Sigmoid colon (tissue), 4 donors: ENCODE data around the gene MEMO1.

Source experiments
- EP300 ChIP-seq, 4 donors: sonication (generic); formaldehyde crosslinking; IDR thresholded peaks; one replicate each; pipeline ENCODE4 v1.6.1; 2017; ENCODE audit warnings: antibody characterized with exemption in 4 of 4
- POLR2A ChIP-seq, 2 donors: fragments of 450-650 bp; IDR thresholded peaks; one replicate each; pipeline ENCODE4 v1.6.1; 2016; ENCODE audit warnings: antibody characterized with exemption in 2 of 2, mild to moderate bottlenecking in 2 of 2, moderate library complexity in 2 of 2
- TF ChIP-seq, protein P1 (sequence below), 4 experiments: fragments of 450-650 bp in 3 of 4; fragments of 200-600 bp in 1 of 4; IDR thresholded peaks; one replicate each; pipeline ENCODE4 v1.5.1; 2016 to 2019; ENCODE audit warnings: antibody characterized with exemption in 4 of 4, mild to moderate bottlenecking in 3 of 4, moderate library complexity in 2 of 4

DNA sequence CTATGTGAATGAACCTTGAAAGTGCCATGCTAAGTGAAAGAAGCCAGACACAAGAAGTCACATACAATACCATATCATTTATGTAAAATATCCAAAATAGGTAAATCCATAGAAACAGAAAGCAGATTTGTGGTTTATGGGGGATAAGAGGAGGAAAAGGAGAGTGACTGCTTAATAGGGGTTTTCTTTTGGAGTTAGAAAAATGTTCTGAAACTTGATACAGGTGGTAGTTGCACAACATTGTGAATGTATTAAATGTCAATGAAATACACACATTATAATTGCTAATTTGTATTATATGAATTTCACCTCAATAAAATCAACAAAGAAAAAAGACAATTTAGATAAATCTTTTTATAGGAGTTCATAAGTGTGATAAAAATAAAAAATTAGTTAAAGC lies 37.1 kb downstream of the MEMO1 start:
- TF ChIP-seq, protein P1, sequence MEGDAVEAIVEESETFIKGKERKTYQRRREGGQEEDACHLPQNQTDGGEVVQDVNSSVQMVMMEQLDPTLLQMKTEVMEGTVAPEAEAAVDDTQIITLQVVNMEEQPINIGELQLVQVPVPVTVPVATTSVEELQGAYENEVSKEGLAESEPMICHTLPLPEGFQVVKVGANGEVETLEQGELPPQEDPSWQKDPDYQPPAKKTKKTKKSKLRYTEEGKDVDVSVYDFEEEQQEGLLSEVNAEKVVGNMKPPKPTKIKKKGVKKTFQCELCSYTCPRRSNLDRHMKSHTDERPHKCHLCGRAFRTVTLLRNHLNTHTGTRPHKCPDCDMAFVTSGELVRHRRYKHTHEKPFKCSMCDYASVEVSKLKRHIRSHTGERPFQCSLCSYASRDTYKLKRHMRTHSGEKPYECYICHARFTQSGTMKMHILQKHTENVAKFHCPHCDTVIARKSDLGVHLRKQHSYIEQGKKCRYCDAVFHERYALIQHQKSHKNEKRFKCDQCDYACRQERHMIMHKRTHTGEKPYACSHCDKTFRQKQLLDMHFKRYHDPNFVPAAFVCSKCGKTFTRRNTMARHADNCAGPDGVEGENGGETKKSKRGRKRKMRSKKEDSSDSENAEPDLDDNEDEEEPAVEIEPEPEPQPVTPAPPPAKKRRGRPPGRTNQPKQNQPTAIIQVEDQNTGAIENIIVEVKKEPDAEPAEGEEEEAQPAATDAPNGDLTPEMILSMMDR (IDR thresholded peaks at IDR 0.05) = no peak
- no peak for TF ChIP-seq POLR2A (IDR thresholded peaks at IDR 0.05)
- TF ChIP-seq EP300 (IDR thresholded peaks at IDR 0.05) = no peak
